Upper lobe of right lung (tissue), 1 donor: ENCODE results near the gene DCUN1D4. TPM values are rescaled to one million over a fixed set of nuclear protein-coding genes. Genes with fewer than 3 reads are reported as not detected.

Source experiments
- ATAC-seq: fragments of 200-7000 bp; cut with Tn5 transposase; one replicate; pipeline ENCODE4 v1.9.1; 2020; ENCODE audit warnings: mild to moderate bottlenecking, moderate library complexity
- DNase-seq: peaks from one replicate; pipeline ENCODE4 v3.0.0-alpha.2; 2020
- H3K27ac ChIP-seq: fragments of 200-600 bp; one replicate; pipeline ENCODE4 v1.8.0; 2022
- H3K27me3 ChIP-seq: fragments of 200-600 bp; one replicate; pipeline ENCODE4 v1.8.0; 2022; ENCODE audit warnings: mild to moderate bottlenecking
- H3K36me3 ChIP-seq: fragments of 200-600 bp; one replicate; pipeline ENCODE4 v1.8.0; 2022
- H3K4me1 ChIP-seq: fragments of 200-600 bp; one replicate; pipeline ENCODE4 v1.8.0; 2022
- H3K4me3 ChIP-seq: fragments of 200-600 bp; one replicate; pipeline ENCODE4 v1.8.0; 2022; ENCODE audit warnings: mild to moderate bottlenecking
- H3K9me3 ChIP-seq: fragments of 200-600 bp; one replicate; pipeline ENCODE4 v1.8.0; 2022
- CTCF ChIP-seq: fragments of 200-600 bp; IDR thresholded peaks from one replicate; pipeline ENCODE4 v1.8.0; 2022; ENCODE audit warnings: antibody characterized with exemption
- intact Hi-C: fragments of 100-400 bp; cut with DNase I; formaldehyde crosslinking; loops from one replicate; pipeline ENCODE4 v1.11.0; 2022
- total RNA-seq: library from RNA; stranded (reverse); fragmentation: NEBNext Ultra II Directional; extraction: Animal tissue kit (Norgen Biotek cat#: 25700); gene quantifications from one replicate; pipeline ENCODE4 v1.2.1, GENCODE V29; 2021
- donor health status: DM: no; HTN: yes; CAD: no; lungs with severe emphysema.

DCUN1D4 gene
- total RNA-seq, 1 donor from 2014 or later, result 42.7 TPM

GRCh38 chr4:51895816-51896408 lies 53.0 kb downstream of the DCUN1D4 start:
- H3K27ac ChIP-seq, result no peak overlapping the region
- intact Hi-C loops, result no loop called here
- TF ChIP-seq CTCF, result peak; percentile 82
- no peaks in the 10 kb centered on the region for H3K9me3 ChIP-seq
- H3K36me3 ChIP-seq, result peaks cover 49% of the 10 kb centered on the region
- ATAC-seq, result peak; percentile 97
- H3K27me3 ChIP-seq, result no peaks in the 10 kb centered on the region
- DNase-seq, result no peak
- no peak overlapping the region for H3K4me3 ChIP-seq
- H3K4me1 ChIP-seq, result no peaks in the 10 kb centered on the region

- Histone ChIP-seq H3K9me3 (no peaks in the 10 kb centered on the region), H3K27ac (no peak overlapping the region), H3K4me3 (no peak overlapping the region), H3K36me3 (peaks cover 35% of the 10 kb centered on the region), H3K27me3 (no peaks in the 10 kb centered on the region), H3K4me1 (no peaks in the 10 kb centered on the region)
- no peak for DNase-seq
- intact Hi-C loops, result no loop called here
- peak; percentile 20 for ATAC-seq
- no peak for TF ChIP-seq CTCF
Observed at GRCh38 chr4:51901363-51901762, 58.4 kb downstream of the DCUN1D4 start.

- no peaks in the 10 kb centered on the region for H3K9me3 ChIP-seq
- peak; percentile 83 for ATAC-seq
- intact Hi-C loops, result no loop called here
- TF ChIP-seq CTCF, result no peak
- no peaks in the 10 kb centered on the region for H3K4me1 ChIP-seq
- no peak for DNase-seq
- peaks cover 24% of the 10 kb centered on the region for H3K36me3 ChIP-seq
- H3K27ac ChIP-seq, result no peak overlapping the region
- H3K4me3 ChIP-seq, result no peak overlapping the region
- no peaks in the 10 kb centered on the region for H3K27me3 ChIP-seq
Observed at GRCh38 chr4:51906167-51906958, 63.4 kb downstream of the DCUN1D4 start.

DNA sequence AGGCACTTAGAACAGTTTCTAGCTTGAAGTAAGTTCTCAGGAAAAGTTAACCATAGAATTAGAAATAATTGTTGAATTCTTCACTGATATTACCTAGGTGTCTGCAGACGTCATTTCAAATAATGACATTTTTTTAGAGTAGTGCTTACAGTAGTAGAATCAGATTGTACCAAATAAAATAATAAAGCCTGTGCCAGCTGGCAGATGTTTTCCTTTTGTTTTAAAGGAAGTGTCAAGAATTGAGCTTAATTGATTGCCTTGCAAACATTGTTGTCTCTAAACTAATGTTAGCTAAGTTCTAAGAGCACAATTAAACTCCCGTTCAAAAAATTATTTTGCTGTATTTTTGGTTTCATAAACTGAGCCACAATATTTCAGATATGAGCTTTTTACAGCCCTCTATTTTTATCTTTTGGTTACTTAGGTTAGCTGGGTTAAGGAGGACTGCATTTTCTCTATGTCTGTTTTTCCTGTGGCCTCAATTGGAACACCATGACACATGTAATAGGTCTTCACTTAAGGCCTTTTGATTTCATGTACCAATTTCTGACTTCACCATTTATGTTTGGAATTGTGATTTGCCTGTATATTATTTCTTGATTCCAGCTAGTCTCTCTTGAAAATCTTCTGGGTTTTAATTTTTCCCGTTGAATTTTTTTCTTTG lies 64.2 kb downstream of the DCUN1D4 start:
- intact Hi-C loops, result no loop called here
- H3K27ac ChIP-seq, result no peak overlapping the region
- H3K27me3 ChIP-seq, result no peaks in the 10 kb centered on the region
- ATAC-seq (no peak), DNase-seq (no peak)
- no peak overlapping the region for H3K4me3 ChIP-seq
- TF ChIP-seq CTCF, result no peak
- no peaks in the 10 kb centered on the region for H3K9me3 ChIP-seq
- H3K36me3 ChIP-seq, result peaks cover 20% of the 10 kb centered on the region
- H3K4me1 ChIP-seq, result no peaks in the 10 kb centered on the region

GRCh38 chr4:51909236-51909703 lies 66.3 kb downstream of the DCUN1D4 start:
- ATAC-seq (no peak), DNase-seq (no peak)
- Histone ChIP-seq H3K27me3 (no peaks in the 10 kb centered on the region), H3K27ac (no peak overlapping the region), H3K4me1 (no peaks in the 10 kb centered on the region), H3K4me3 (no peak overlapping the region), H3K36me3 (peaks cover 37% of the 10 kb centered on the region), H3K9me3 (no peaks in the 10 kb centered on the region)
- TF ChIP-seq CTCF, result no peak
- intact Hi-C loops, result no loop called here
